Measurements from ENCODE around the gene CMAS. TPM values are rescaled to one million over a fixed set of nuclear protein-coding genes. Genes with fewer than 3 reads are reported as not detected.
"Not testable (repeated sequence)": the region's sequence is repeated elsewhere in the genome, so short reads cannot be mapped to it uniquely, and the experiment has no call there.

Gene CMAS
- total and polyA plus RNA-seq, 12 donors = 18.1 to 41.2 (median 35.1) TPM

- intact Hi-C loops (cut with DNase I) = no loop called here
- WGBS, 2 donors = 72 to 79% methylated on average over 2 of the region's 2 CpGs
- DNase-seq (no peak), ATAC-seq (no peak)
- Histone ChIP-seq H3K27ac (peak overlapping the region in 2 of 10 donors; percentile 95), H3K36me3 (peaks cover 0 to 12% (median 0%) of the 10 kb centered on the region in 9 donors), H3K4me1 (peaks cover 0 to 27% (median 13%) of the 10 kb centered on the region in 9 donors), H3K4me3 (peak overlapping the region in 4 of 10 donors; percentile 98 to 100 (median 98)), H3K9me3 (no peaks in the 10 kb centered on the region), H3K27me3 (no peaks in the 10 kb centered on the region)
- no peak for TF ChIP-seq CTCF (IDR thresholded peaks at IDR 0.05)
Observed at GRCh38 chr12:22047494-22047893, 1.5 kb downstream of the CMAS start.

- Histone ChIP-seq H3K9me3 (no peaks in the 10 kb centered on the region), H3K4me1 (peaks cover 0 to 27% (median 13%) of the 10 kb centered on the region in 9 donors), H3K4me3 (no peak overlapping the region), H3K36me3 (peaks cover 0 to 12% (median 0%) of the 10 kb centered on the region in 9 donors), H3K27ac (peak overlapping the region in 1 of 10 donors; percentile 37), H3K27me3 (no peaks in the 10 kb centered on the region)
- WGBS, 2 donors = 58 to 61% methylated on average over 4 of the region's 4 CpGs
- no peak for DNase-seq
- ATAC-seq = no peak
- intact Hi-C loops (cut with DNase I) = no loop called here
- TF ChIP-seq CTCF (IDR thresholded peaks at IDR 0.05) = no peak
Observed at GRCh38 chr12:22048351-22049041, 2.5 kb downstream of the CMAS start.

- 90 to 91% methylated on average over 4 of the region's 4 CpGs for WGBS, 2 donors
- H3K4me1 ChIP-seq = peaks cover 0 to 27% (median 13%) of the 10 kb centered on the region in 9 donors
- intact Hi-C loops (cut with DNase I) = no loop called here
Observed at GRCh38 chr12:22050078-22050477, 4.1 kb downstream of the CMAS start.

GRCh38 chr12:22051114-22051698, 5.2 kb downstream of the CMAS start:
- TF ChIP-seq CTCF (IDR thresholded peaks at IDR 0.05) = no peak
- no peak for DNase-seq
- no peak for ATAC-seq
- Histone ChIP-seq H3K36me3 (peaks cover 0 to 29% (median 10%) of the 10 kb centered on the region in 9 donors), H3K27ac (no peak overlapping the region), H3K4me1 (peaks cover 0 to 27% (median 13%) of the 10 kb centered on the region in 9 donors), H3K9me3 (no peaks in the 10 kb centered on the region), H3K27me3 (no peaks in the 10 kb centered on the region), H3K4me3 (no peak overlapping the region)
- intact Hi-C loops (cut with DNase I) = no loop called here

More at GRCh38 chr12:22050078-22050477, 4.1 kb downstream of the CMAS start:
- no peak overlapping the region for H3K27ac ChIP-seq
- H3K9me3 ChIP-seq = no peaks in the 10 kb centered on the region
- no peak for DNase-seq
- peaks cover 0 to 18% (median 0%) of the 10 kb centered on the region in 9 donors for H3K36me3 ChIP-seq
- no peak overlapping the region for H3K4me3 ChIP-seq
- no peak for TF ChIP-seq CTCF (IDR thresholded peaks at IDR 0.05)
- no peaks in the 10 kb centered on the region for H3K27me3 ChIP-seq
- no peak for ATAC-seq

- H3K27me3 ChIP-seq; ATAC-seq; H3K27ac ChIP-seq; H3K4me3 ChIP-seq; H3K9me3 ChIP-seq; DNase-seq; intact Hi-C loops (cut with DNase I): not testable (repeated sequence)
- WGBS, 2 donors = 86 to 95% methylated on average over 6 of the region's 6 CpGs
- Histone ChIP-seq H3K4me1 (peaks cover 0 to 14% (median 0%) of the 10 kb centered on the region in 9 donors), H3K36me3 (peaks cover 0 to 45% (median 18%) of the 10 kb centered on the region in 9 donors)
Observed at GRCh38 chr12:22052994-22053393, 7.0 kb downstream of the CMAS start.

Data from heart right ventricle (tissue), 16 donors.